DND-41 (cell line): Measurements from ENCODE around the gene CBLN4.

Experiments used
- ATAC-seq: fragments of 200-7000 bp; cut with Tn5 transposase; 3 replicates; pipeline ENCODE4 v1.9.1; 2021; ENCODE audit warnings: low read depth; ENCODE audit not compliant: insufficient read depth
- DNase-seq: peaks from one replicate; pipeline ENCODE4 v3.0.0-alpha.2; 2020
- H2AFZ ChIP-seq: 2 replicates; pipeline ENCODE4 v1.6.0; 2012; ENCODE audit warnings: low read depth, low read length
- H3K27ac ChIP-seq: 2 replicates; pipeline ENCODE4 v1.5.1; 2012; ENCODE audit warnings: low read length, inconsistent platforms
- H3K27me3 ChIP-seq: fragments of 200-600 bp; sonication (generic); 2 replicates; pipeline ENCODE4 v1.6.0; 2012; ENCODE audit warnings: low read length, mild to moderate bottlenecking, inconsistent platforms; ENCODE audit not compliant: insufficient read depth, poor library complexity
- H3K36me3 ChIP-seq: 2 replicates; pipeline ENCODE4 v1.5.1; 2012; ENCODE audit warnings: low read length, inconsistent platforms; ENCODE audit not compliant: insufficient read depth
- H3K4me1 ChIP-seq: 2 replicates; pipeline ENCODE4 v1.5.1; 2012; ENCODE audit warnings: mild to moderate bottlenecking, low read length; ENCODE audit not compliant: insufficient read depth
- H3K4me2 ChIP-seq: 2 replicates; pipeline ENCODE4 v1.6.0; 2012; ENCODE audit warnings: mild to moderate bottlenecking, moderate library complexity, low read length, inconsistent platforms; ENCODE audit not compliant: insufficient read depth
- H3K4me3 ChIP-seq, 2 experiments: fragments of 200-600 bp in 1 of 2; shearing (Covaris generic) in 1 of 2; 2 replicates each; pipeline ENCODE4 v1.5.1; 2012 to 2016; ENCODE audit warnings: inconsistent platforms in 2 of 2, low read length in 2 of 2, mild to moderate bottlenecking in 2 of 2, low read depth in 1 of 2, moderate library complexity in 1 of 2
- H3K79me2 ChIP-seq: 2 replicates; pipeline ENCODE4 v1.6.0; 2012; ENCODE audit warnings: low read length, inconsistent platforms; ENCODE audit not compliant: insufficient read depth
- H3K9ac ChIP-seq: 2 replicates; pipeline ENCODE4 v1.6.0; 2012; ENCODE audit warnings: low read depth, mild to moderate bottlenecking, inconsistent platforms, low read length, moderate library complexity
- H3K9me3 ChIP-seq: 2 replicates; pipeline ENCODE4 v1.5.1; 2012; ENCODE audit warnings: low read length, moderate library complexity, mild to moderate bottlenecking, inconsistent platforms; ENCODE audit not compliant: insufficient read depth, severe bottlenecking
- H4K20me1 ChIP-seq: 2 replicates; pipeline ENCODE4 v1.6.0; 2012; ENCODE audit warnings: low read length; ENCODE audit not compliant: insufficient read depth
- CTCF ChIP-seq: IDR thresholded peaks from 2 replicates; pipeline ENCODE4 v1.5.1; 2012; ENCODE audit warnings: borderline replicate concordance, low read length, moderate library complexity, mild to moderate bottlenecking; ENCODE audit not compliant: poor library complexity, severe bottlenecking; ENCODE audit errors: extremely low read depth
- EZH2 ChIP-seq: IDR thresholded peaks from 3 replicates; pipeline ENCODE4 v1.6.1; 2012; ENCODE audit warnings: borderline replicate concordance, low read depth, mild to moderate bottlenecking, moderate library complexity, low read length, inconsistent platforms; ENCODE audit not compliant: severe bottlenecking

The CBLN4 gene

GRCh38 chr20:55977690-55978459 lies 27.4 kb downstream of the CBLN4 start:
- Histone ChIP-seq H3K4me2 (no peak overlapping the region), H3K36me3 (no peaks in the 10 kb centered on the region), H3K27ac (no peak overlapping the region), H2AFZ (no peak overlapping the region), H3K27me3 (peaks cover 10% of the 10 kb centered on the region), H3K4me1 (no peaks in the 10 kb centered on the region), H3K9me3 (no peaks in the 10 kb centered on the region), H4K20me1 (no peaks in the 10 kb centered on the region), H3K79me2 (no peaks in the 10 kb centered on the region), H3K9ac (no peak overlapping the region), H3K4me3 (no peak overlapping the region)
- TF ChIP-seq EZH2, result no peak
- TF ChIP-seq CTCF, result no peak
- ATAC-seq, result no peak
- no peak for DNase-seq

GRCh38 chr20:55974491-55975202 lies 30.7 kb downstream of the CBLN4 start:
- H3K4me2 ChIP-seq, result no peak overlapping the region
- DNase-seq, result no peak
- no peak overlapping the region for H3K9ac ChIP-seq
- H3K9me3 ChIP-seq, result no peaks in the 10 kb centered on the region
- TF ChIP-seq EZH2, result no peak
- no peak for TF ChIP-seq CTCF
- H3K79me2 ChIP-seq, result no peaks in the 10 kb centered on the region
- no peak for ATAC-seq
- no peaks in the 10 kb centered on the region for H3K36me3 ChIP-seq
- no peaks in the 10 kb centered on the region for H3K4me1 ChIP-seq
- no peak overlapping the region for H3K4me3 ChIP-seq
- no peaks in the 10 kb centered on the region for H4K20me1 ChIP-seq
- H3K27ac ChIP-seq, result no peak overlapping the region
- peaks cover 10% of the 10 kb centered on the region for H3K27me3 ChIP-seq
- H2AFZ ChIP-seq, result no peak overlapping the region

- no peak overlapping the region for H3K4me3 ChIP-seq
Observed at GRCh38 chr20:55964790-55965189, 40.5 kb downstream of the CBLN4 start.

More at GRCh38 chr20:55964790-55965189, 40.5 kb downstream of the CBLN4 start:
- H3K27ac ChIP-seq, result no peak overlapping the region
- H3K79me2 ChIP-seq, result no peaks in the 10 kb centered on the region
- no peaks in the 10 kb centered on the region for H3K27me3 ChIP-seq
- no peak for DNase-seq
- ATAC-seq, result no peak
- no peak for TF ChIP-seq EZH2
- no peak for TF ChIP-seq CTCF
- no peak overlapping the region for H2AFZ ChIP-seq
- H3K4me2 ChIP-seq, result no peak overlapping the region
- no peaks in the 10 kb centered on the region for H4K20me1 ChIP-seq
- H3K9ac ChIP-seq, result no peak overlapping the region
- H3K9me3 ChIP-seq, result no peaks in the 10 kb centered on the region
- no peaks in the 10 kb centered on the region for H3K4me1 ChIP-seq
- H3K36me3 ChIP-seq, result no peaks in the 10 kb centered on the region
